ENCODE measurements around the gene TNRC6A.

DNA sequence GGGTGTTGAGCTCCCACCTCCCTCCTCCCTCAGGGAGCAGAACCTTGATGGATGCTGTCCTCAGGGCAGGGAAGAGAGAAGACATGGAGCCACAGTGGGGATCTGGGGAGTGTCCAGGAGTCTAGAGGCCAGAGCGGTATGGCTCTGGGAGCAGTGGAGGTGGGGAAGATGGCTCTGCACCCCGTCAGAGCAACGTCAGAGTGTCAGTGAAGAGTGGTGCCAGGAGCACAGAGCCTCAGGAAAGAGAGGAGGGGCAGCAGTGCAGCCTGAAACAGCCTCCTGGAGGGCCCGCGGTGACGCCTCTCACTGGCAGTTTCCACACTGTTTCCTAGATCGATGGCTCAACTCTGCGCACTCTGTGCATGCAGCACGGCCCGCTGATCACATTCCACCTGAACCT lies 93.1 kb downstream of the TNRC6A start:
- TF ChIP-seq, protein P1, sequence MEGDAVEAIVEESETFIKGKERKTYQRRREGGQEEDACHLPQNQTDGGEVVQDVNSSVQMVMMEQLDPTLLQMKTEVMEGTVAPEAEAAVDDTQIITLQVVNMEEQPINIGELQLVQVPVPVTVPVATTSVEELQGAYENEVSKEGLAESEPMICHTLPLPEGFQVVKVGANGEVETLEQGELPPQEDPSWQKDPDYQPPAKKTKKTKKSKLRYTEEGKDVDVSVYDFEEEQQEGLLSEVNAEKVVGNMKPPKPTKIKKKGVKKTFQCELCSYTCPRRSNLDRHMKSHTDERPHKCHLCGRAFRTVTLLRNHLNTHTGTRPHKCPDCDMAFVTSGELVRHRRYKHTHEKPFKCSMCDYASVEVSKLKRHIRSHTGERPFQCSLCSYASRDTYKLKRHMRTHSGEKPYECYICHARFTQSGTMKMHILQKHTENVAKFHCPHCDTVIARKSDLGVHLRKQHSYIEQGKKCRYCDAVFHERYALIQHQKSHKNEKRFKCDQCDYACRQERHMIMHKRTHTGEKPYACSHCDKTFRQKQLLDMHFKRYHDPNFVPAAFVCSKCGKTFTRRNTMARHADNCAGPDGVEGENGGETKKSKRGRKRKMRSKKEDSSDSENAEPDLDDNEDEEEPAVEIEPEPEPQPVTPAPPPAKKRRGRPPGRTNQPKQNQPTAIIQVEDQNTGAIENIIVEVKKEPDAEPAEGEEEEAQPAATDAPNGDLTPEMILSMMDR (conservative IDR thresholded peaks at IDR 0.05; ENCODE audit: low read length) = no peak
- TF ChIP-seq EZH2phosphoT487 (IDR thresholded peaks at IDR 0.05; ENCODE audit: borderline replicate concordance, low read depth, low read length) = no peak

Measured in OCI-LY7 (cell line).